ENCODE results near the gene CHD3.

DNA sequence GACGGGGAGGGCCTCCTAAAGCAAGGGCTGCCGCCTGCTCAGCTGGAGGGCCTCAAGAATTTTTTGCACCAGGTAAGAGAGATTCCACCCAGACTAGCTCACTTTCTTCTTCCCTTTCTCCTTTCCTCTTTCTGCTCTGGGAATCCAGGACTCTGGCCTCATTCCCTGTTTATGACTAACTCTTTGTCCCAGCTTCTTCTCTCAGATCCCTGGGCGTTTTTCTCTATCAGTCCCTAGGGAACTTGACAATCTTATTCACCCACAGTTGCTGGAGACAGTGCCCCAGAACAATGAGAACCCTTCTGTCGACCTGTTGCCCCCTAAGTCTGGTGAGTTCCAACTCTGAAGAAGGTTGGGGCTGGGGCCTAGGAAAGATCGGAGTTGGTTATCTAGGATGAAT, 59.1 kb downstream of the CHD3 start:
- TF ChIP-seq, protein P1, sequence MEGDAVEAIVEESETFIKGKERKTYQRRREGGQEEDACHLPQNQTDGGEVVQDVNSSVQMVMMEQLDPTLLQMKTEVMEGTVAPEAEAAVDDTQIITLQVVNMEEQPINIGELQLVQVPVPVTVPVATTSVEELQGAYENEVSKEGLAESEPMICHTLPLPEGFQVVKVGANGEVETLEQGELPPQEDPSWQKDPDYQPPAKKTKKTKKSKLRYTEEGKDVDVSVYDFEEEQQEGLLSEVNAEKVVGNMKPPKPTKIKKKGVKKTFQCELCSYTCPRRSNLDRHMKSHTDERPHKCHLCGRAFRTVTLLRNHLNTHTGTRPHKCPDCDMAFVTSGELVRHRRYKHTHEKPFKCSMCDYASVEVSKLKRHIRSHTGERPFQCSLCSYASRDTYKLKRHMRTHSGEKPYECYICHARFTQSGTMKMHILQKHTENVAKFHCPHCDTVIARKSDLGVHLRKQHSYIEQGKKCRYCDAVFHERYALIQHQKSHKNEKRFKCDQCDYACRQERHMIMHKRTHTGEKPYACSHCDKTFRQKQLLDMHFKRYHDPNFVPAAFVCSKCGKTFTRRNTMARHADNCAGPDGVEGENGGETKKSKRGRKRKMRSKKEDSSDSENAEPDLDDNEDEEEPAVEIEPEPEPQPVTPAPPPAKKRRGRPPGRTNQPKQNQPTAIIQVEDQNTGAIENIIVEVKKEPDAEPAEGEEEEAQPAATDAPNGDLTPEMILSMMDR (conservative IDR thresholded peaks at IDR 0.05; ENCODE audit: low read depth in 2 of 2): no peak
- TF ChIP-seq EZH2 (IDR thresholded peaks at IDR 0.05; ENCODE audit: low read depth, unreplicated experiment) (no peak), EZH2phosphoT487 (IDR thresholded peaks at IDR 0.05; ENCODE audit: unreplicated experiment) (no peak), ETS1 (IDR thresholded peaks at IDR 0.05) (no peak), POLR2AphosphoS5 (IDR thresholded peaks at IDR 0.05; ENCODE audit: low read depth) (no peak), JUNB (IDR thresholded peaks at IDR 0.05; ENCODE audit: unreplicated experiment) (no peak), CREB1 (CRISPR knock-in tag; IDR thresholded peaks at IDR 0.05; ENCODE audit: low read depth) (no peak), ZNF462 (CRISPR knock-in tag; IDR thresholded peaks at IDR 0.05) (no peak)
- TF ChIP-seq, protein P2, sequence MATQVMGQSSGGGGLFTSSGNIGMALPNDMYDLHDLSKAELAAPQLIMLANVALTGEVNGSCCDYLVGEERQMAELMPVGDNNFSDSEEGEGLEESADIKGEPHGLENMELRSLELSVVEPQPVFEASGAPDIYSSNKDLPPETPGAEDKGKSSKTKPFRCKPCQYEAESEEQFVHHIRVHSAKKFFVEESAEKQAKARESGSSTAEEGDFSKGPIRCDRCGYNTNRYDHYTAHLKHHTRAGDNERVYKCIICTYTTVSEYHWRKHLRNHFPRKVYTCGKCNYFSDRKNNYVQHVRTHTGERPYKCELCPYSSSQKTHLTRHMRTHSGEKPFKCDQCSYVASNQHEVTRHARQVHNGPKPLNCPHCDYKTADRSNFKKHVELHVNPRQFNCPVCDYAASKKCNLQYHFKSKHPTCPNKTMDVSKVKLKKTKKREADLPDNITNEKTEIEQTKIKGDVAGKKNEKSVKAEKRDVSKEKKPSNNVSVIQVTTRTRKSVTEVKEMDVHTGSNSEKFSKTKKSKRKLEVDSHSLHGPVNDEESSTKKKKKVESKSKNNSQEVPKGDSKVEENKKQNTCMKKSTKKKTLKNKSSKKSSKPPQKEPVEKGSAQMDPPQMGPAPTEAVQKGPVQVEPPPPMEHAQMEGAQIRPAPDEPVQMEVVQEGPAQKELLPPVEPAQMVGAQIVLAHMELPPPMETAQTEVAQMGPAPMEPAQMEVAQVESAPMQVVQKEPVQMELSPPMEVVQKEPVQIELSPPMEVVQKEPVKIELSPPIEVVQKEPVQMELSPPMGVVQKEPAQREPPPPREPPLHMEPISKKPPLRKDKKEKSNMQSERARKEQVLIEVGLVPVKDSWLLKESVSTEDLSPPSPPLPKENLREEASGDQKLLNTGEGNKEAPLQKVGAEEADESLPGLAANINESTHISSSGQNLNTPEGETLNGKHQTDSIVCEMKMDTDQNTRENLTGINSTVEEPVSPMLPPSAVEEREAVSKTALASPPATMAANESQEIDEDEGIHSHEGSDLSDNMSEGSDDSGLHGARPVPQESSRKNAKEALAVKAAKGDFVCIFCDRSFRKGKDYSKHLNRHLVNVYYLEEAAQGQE (IDR thresholded peaks at IDR 0.05; ENCODE audit: unreplicated experiment): no peak

Measured in GM23338 (cell line).